Fibroblast of skin of left quadriceps (primary cell): ENCODE data around the gene RIOK1.

Experiments
- DNase-seq, 2 experiments: peaks; one replicate each; pipeline ENCODE4 v3.0.0-alpha.2; 2013; ENCODE audit warnings: low read depth in 2 of 2

The RIOK1 gene

DNA sequence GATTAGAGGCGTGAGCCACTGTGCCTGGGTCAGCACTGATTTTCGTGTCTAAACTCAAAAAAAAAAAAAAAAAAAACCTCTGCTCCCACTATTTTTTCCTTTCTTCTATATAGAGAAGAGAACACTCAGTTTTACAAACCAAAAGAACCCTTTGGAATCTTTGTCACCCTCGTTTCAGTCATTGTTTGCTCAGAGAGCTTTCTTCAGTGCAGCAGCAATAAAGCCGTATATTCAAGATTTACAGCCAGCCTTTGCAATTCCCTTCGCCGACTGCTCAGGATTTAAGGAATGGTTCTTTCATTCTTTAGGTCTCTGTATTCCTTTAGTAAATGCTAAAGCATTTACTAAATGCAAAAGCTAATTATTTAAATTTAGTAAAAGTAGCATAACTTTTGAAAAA, 20.1 kb downstream of the RIOK1 start:
- no peak for DNase-seq

- no peak for DNase-seq
These were observed 21.2 kb downstream of the RIOK1 start for GRCh38 chr6:7410851-7411250.

- no peak for DNase-seq
These were observed 21.7 kb downstream of the RIOK1 start for GRCh38 chr6:7411328-7411727.

DNA sequence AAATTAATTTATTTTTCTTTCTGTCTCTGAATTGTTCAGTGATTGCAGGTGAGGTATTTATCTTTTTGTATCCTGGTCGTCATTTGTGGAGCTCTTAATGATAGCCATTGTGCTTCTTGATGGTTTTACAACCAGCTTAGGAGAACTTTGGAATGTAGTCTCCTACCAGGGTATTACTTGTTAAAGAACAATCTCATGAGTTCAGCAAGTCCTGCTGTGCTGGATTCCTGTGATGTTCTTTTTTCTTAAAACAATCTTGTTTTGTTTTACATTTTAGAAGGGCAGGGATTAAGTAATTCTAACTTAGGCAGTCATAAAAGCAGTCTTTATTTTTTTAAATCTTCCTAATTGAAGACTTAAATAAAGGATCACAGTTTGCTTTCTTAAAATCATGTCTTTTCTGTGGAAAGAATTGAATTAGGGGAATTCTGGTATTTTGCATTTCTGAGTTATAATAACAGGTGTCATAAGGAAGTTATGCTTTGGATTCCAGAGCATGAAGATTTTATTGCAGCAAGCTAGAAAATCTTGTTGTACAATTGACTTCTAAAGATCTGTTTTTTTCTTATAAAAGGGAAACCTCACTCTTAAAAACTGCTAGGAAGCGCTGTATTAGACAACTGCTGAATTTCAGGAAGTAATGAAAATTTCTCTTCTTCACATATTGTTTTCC, 23.7 kb downstream of the RIOK1 start:
- no peak for DNase-seq

DNA sequence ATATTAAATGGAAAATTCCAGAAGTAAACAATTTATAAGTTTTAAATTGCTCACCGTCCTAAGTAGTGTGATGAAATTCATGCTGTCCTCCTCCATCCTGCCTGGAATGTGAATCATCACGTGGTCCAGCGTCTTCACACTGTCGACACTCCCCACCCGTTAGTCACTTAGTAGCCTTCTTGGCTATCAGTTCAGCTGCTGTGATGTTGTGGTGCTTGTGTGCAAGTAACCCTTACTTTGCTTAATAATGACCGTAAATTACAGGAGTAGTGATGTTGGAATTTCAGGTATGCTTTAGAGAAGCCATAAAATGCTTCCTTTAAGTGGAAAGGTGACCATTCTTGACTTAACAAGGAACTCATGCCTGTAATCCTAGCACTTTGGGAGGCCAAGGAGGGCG, 25.2 kb downstream of the RIOK1 start:
- peak; percentile 34 to 56 for DNase-seq

DNA sequence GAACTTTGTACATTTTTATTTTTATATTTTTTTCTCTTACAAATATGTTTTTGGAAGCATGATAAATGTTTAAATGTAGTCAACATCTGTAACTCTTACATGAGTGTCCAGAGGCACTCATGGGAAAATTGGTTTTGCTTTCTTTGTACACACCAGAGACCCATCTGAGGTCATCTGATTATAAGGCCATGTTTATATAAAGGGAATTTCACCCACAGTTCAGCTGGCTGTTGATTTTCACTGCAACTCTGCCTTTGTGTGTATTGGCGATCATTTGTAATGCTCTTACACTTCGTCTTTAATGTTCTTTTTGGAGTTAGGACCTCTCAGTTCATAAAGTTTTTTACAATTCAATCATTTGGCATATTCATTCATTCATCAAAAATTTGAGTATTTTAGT, 28.1 kb downstream of the RIOK1 start:
- DNase-seq: no peak

GRCh38 chr6:7418238-7418905, 28.8 kb downstream of the RIOK1 start:
- no peak for DNase-seq

DNA sequence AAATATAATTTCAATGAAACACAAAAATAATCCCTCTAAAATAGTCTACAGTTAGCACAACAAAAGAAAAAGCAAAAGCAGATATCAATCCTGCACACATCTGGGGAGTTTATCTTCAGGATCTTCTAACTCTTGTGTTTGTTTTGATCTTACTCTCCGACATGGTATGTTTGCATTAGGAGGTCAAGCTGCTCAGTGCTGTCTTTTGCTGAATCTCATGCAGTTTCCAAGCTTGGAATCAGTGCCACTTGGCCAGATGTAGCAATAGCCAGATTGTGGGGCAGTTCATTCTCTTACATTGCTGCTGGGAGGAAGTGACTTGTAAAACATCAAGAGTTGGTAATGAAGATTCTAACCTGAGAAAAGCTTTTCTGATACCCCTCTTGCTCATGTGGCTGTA, 29.5 kb downstream of the RIOK1 start:
- DNase-seq: no peak

DNA sequence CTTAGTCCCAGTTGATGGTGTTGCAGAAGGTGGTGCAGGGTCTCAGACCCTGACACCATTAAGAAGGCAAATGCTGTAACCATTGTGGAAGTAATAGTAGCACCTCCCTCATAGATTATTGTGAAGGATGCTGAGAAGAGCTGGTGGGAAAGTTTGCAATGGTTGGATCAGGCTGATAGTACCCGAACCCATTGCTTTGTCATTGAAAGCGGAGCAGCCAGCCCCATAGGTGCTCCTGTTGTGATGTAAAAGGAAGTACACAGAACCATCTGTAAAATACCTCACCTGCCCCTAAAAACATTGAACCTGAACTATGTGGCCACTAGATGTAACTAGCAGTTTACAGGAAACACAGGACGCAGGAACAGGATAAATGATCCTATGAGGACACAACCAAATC, 31.5 kb downstream of the RIOK1 start:
- no peak for DNase-seq

DNA sequence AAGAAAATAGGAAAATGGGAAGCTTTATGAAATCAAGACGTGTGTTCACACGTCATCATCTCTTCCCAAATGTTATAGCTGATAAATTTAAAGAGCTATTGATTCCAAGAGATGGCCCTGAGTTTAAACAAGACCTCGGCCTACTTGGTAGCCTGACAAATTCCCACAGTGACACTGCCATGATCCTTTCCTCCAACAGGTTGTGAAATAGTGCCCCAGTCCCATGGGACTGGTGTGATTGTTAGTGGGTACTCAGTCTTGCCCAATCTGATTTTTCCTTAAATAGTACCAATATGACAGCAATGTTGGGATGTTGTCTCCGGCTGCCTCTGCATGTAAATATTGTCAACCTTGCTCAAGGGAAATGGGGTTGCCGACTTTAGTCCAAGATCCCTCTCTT, 34.5 kb downstream of the RIOK1 start:
- DNase-seq: no peak

DNA sequence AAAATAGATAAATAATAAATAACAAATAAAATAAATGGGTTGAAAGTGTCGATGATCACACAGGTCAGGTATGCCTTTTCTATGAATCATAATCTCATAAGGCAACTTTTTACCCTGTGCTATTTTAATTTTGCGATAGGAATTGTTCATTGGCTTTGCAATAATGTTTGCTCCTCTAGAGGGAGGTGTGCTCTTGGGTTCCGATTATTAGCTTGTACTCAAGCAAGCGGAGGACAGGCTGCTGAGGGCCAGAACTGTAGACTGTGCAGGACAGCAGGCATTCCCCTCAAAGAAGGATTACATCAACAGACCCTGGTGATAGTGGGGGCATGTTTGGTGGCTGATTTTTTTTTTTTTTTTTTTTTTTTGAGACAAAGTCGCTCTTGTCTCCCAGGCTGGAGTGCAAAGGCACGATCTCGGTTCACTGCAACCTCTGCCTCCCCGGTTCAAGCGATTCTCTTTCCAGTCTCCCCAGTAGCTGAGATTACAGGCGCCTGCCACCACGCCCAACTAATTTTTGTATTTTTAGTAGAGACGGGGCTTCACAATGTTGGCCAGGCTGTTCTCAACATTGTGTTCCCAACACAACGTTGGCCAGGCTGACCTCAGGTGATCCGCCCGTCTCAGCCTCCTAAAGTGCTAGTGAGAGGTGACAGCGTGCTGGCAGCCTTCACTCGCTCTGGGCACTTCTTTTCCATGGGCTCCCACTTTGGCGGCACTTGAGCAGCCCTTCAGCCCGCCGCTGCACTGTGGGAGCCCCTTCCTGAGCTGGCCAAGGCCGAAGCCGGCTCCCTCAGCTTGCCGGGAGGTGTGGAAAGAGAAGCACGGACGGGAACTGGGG, 35.6 kb downstream of the RIOK1 start:
- peak in 1 of 2 experiments; percentile 16 for DNase-seq

DNA sequence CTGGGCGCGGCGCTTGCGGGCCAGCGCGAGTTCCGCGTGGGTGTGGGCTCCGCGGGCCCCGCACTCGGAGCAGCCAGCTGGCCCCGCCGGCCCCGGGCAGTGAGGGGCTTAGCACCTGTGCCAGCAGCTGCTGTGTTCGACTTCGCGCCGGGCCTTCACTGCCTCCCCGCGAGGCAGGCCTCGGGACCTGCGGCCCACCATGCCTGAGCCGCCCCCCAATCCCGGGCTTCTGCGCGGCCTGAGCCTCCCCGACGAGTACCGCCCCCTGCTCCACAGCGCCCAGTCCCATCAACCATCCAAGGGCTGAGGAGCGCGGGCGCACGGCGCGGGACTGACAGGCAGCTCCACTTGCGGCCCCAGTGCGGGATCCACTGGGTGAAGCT, 36.2 kb downstream of the RIOK1 start:
- no peak for DNase-seq

DNA sequence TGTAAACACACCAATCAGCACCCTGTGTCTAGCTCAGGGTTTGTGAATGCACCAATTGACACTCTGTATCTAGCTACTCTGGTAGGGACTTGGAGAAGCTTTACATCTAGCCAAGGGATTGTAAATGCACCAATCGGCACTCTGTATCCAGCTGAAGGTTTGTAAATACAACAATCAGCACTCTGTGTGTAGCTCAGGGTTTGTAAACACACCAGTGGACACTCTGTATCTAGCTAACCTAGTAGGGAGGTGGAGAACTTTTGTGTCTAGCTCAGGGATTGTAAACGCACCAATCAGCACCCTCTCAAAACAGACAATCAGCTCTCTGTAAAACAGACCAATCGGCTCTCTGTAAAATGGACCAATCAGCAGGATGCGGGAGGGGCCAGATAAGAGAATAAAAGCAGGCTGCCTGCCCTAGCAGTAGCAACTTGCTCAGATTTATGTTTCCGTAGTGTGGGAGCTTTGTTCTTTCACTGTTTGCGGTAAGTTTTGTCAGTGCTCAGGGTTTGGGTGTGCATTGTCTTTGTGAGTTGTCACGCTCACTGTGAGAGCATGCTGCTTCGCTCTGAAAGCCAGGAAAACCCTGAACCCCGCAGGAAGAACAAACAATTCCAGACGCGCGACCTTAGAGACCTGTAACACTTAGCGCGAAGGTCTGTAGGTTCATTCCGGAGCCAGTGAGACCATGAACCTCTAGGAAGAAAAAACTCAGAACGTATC, 37.0 kb downstream of the RIOK1 start:
- DNase-seq: no peak

DNA sequence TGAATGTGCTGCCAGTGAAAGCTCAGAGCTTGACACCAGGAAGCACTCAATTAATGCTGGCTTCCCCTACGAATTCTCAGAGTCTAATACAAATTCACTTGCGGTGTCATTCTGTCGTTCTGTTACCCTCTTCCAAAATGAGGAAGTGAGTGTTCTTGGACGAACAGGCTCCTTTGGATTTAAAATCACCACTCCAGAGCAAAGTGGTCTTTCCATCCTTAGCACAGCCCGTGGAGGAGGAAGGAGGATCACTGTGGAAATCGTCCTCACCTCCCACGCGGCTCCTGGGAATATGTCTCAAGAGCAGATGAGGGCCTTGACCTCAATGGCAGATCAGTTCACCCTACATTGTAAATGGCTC, 41.7 kb downstream of the RIOK1 start:
- no peak for DNase-seq

- DNase-seq: no peak
These were observed 42.2 kb downstream of the RIOK1 start for GRCh38 chr6:7431674-7432390.

- DNase-seq: no peak
These were observed 42.9 kb downstream of the RIOK1 start for GRCh38 chr6:7432391-7433120.

DNA sequence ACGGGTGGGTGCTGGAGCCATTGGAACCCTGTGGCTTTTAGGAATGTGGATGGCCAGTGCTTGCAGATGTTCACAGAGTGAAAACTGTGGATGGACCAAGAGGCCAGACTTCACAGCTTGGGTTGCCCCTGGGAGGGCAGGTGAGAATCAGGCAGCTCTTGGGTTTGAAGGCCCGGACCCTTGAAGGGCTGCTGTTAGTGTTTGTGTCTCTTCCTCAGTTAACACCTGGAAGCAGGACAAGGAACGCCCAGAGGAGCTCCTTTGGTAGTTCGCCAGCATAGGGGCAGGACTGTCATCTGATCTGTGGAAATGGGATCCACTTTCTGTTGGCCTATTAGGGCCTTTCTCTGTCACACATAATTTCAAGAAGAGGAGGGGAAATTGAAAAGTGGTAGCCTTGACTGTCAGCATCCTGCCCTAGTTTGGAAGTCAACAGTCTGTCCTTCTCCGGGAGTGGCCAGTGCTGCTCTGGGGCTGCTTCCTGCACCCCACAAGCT, 43.6 kb downstream of the RIOK1 start:
- no peak for DNase-seq

DNA sequence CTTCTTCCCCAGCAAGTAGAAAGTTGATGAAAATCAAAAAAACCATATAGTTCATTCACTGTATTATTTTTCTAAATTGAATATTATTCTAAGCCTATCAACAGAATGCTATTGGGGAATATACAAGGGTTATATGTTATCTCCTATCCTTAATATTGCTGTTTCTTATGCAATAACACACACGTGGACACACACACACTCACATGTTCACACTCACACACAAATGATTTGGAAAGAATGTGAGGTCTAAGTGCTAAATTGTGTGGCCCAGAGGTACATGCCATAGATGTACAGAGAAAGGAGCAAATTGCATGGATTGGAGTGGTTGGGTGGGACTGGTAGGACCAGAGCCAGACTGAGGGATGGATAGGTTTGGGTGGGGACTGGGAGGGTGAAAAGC, 45.1 kb downstream of the RIOK1 start:
- no peak for DNase-seq

DNA sequence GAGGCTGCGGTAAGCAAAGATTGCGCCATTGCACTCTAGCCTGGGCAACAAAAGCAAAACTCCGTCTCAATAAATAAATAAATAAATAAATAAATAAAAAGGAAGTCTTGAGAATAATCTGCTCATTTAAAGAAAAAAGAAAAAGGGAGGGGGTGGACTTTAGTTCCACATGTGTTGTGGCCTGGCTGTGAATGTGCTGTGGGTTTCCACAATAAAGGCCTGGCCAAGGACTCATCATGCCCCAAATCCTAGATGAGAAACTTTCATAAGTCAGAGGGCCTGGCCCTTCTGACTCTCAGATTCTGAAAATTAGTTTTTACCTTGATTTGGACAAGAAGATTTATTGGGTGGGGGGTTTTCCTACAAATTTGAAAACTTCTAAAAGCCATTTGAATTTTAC, 48.4 kb downstream of the RIOK1 start:
- DNase-seq: no peak

DNA sequence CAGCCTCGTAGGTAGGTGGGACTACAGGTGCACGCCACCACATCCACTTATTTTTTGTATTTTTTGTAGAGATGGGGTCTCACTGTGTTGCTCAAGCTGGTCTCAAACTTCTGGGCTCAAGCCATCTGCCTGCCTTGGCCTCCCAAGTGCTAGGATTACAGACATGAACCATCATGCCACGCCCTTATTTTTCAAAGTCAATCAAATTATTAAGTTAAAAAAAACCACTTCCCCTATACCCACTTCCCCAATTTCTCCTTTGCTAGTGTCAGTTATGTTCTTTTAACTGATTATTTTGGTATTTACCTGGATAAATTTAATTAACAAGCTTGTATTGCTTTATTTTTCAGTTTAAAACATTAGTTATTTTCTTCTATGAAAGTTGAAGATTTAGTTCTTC, 49.6 kb downstream of the RIOK1 start:
- DNase-seq: no peak

DNA sequence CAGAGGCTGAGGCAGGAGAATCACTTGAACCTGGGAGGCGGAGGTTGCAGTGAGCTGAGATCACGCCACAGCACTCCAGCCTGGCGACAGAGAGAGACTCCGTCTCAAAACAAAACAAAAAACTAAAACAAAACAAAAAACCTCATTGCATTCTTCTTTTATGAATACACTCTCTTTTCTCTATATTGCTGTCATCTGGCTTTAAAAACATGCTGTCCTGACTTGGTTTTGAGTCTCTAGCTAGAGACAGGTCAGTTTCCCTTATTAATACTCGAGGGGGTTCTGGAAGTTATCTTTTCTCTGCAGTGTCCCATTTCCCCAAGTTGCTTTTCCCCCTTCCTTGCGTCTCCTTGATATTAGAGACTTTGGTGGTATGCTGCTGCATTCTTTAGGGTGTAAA, 50.9 kb downstream of the RIOK1 start:
- DNase-seq: no peak
